Activated naive CD8-positive, alpha-beta T cell treated with anti-CD3 and anti-CD28 coated beads for 36 hours (primary cell): Measurements from ENCODE around the gene LIMS4. TPM values are rescaled to one million over a fixed set of nuclear protein-coding genes. Genes with fewer than 3 reads are reported as not detected.
"Not testable (repeated sequence)": the region's sequence is repeated elsewhere in the genome, so short reads cannot be mapped to it uniquely, and the experiment has no call there.

Experiments used
- DNase-seq: peaks from one replicate; pipeline ENCODE4 v3.0.0; 2021
- H3K27ac Mint-ChIP-seq: one replicate; pipeline ENCODE4 v1.8.0; 2022; ENCODE audit warnings: mild to moderate bottlenecking, moderate library complexity, mixed read lengths
- H3K27me3 Mint-ChIP-seq: one replicate; pipeline ENCODE4 v1.8.0; 2022; ENCODE audit warnings: mild to moderate bottlenecking, mixed read lengths
- H3K36me3 Mint-ChIP-seq: one replicate; pipeline ENCODE4 v1.8.0; 2021; ENCODE audit warnings: mild to moderate bottlenecking, mixed read lengths
- H3K4me1 Mint-ChIP-seq: one replicate; pipeline ENCODE4 v1.8.0; 2021; ENCODE audit warnings: mixed read lengths
- H3K4me3 Mint-ChIP-seq: one replicate; pipeline ENCODE4 v1.8.0; 2022; ENCODE audit warnings: mild to moderate bottlenecking, moderate library complexity, mixed read lengths
- H3K9me3 Mint-ChIP-seq: one replicate; pipeline ENCODE4 v1.8.0; 2022; ENCODE audit warnings: mixed read lengths
- total RNA-seq, 2 experiments: library from RNA; stranded (reverse); gene quantifications; one replicate each; pipeline ENCODE4 v1.2.3, GENCODE V29; 2021

Gene LIMS4
- total RNA-seq, 2 experiments from 2014 or later = 0.48 to 0.82 TPM

DNA sequence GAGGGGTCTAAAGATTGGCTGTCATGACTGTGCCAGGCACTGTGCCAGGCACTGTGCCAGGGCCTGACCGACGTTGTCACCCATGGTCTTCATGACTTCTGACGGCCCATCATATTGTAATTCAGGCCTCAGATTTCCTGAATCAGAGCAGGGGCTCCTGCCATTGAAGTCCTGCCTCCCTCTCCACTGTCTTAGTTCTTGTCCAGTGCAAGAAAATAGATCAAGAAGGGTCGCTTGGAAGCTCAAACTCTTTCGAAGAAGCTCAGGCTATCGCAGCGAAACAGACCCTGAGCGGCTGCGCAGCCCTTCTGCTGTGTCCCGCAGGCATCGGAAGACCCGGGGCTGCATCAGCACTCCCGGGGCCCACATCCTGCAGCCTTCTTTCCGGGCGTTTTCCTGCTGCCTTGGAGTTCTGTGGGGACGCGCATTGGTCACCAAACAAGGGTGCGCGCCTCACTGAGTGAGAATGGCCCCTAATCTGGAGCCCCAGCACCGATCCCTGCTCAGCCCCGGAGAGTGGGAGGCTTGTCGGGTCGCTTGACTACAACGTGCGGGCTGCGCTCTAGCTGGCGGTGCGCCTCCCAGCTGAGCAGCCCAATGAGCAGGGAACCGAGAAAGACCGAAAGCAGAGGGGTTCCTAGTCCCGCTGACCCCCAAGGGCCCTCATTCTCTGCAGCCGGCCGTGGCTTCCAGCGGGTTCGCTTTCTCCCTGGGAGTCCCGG lies 49.6 kb downstream of the LIMS4 start:
- not testable (repeated sequence) for DNase-seq, H3K9me3 Mint-ChIP-seq, H3K27me3 Mint-ChIP-seq, H3K4me3 Mint-ChIP-seq, H3K27ac Mint-ChIP-seq, H3K36me3 Mint-ChIP-seq, H3K4me1 Mint-ChIP-seq

DNA sequence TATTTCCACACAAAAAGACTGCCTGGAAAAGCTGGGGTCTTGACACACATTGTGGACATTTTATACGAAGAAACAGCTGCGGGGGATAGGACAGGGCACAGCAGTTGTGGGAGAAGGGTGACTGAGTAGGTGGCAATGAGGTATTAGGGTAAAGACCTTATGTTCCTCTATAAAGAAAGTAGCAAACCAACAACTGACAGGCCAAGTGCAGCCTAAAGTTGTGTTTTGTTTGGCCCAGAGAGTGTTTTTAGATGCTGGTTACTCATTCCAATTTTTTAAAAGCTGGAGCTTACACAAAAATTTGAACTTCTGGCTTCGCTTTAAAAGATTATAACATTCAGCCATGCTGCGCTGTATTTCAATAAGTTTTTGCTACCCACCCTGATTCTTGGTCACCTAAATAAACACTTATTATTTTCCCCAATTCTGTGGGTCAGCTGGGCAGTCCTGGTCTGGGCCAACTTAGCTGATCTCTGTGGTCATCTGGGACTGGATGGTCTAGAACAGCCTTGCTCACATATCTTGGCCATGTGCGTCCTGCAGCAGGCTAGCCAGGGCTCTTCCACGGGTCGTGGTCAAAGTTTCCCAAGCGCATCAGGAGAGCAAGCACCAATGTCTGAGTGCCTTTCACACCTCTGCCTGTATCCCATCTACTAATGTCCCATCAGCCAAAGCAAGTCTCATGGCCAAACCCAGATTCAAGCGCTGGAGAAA lies 51.8 kb downstream of the LIMS4 start:
- H3K9me3 Mint-ChIP-seq, H3K27me3 Mint-ChIP-seq, H3K4me3 Mint-ChIP-seq, H3K27ac Mint-ChIP-seq, H3K36me3 Mint-ChIP-seq, DNase-seq, H3K4me1 Mint-ChIP-seq: not testable (repeated sequence)

DNA sequence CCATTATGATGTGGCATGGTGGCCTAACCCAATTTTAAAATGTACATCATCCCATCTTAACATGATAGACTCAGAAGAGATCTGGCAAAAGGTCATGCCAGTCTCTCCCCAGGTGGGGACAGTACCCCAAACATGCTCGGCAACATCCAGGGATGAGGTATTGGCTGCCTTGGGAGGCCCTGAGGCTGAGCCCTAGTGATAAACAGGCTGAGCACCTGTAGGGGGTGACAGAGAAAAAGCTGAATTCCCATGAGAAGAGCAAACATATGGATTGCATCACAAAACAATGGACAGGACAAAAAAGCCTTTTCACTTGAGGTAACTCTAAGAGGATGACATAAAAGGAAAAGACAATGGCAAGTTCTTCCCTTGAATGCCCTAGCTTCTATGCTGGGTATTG lies 65.5 kb downstream of the LIMS4 start:
- not testable (repeated sequence) for H3K27ac Mint-ChIP-seq, DNase-seq, H3K27me3 Mint-ChIP-seq, H3K4me1 Mint-ChIP-seq, H3K9me3 Mint-ChIP-seq, H3K36me3 Mint-ChIP-seq, H3K4me3 Mint-ChIP-seq

DNA sequence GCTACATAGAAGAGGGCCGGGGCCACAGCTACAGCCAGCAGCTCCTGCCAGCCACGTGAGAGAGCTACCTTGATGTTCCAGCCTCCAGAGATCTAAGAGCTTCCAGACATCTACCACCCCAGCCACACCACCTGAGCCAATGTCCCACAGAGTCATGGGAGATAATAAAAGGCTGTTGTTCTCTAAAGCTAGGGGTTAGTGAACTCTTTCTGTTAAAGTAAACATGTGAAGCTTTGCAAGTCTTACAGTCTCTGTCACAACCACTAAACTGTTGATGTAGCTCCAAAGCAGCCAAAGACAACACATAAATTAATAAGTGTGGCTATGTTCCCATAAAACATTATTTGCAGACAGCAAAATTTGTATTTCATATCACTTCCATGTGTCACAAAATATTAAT lies 67.6 kb downstream of the LIMS4 start:
- H3K4me3 Mint-ChIP-seq, H3K36me3 Mint-ChIP-seq, H3K9me3 Mint-ChIP-seq, DNase-seq, H3K27ac Mint-ChIP-seq, H3K27me3 Mint-ChIP-seq, H3K4me1 Mint-ChIP-seq: not testable (repeated sequence)

DNA sequence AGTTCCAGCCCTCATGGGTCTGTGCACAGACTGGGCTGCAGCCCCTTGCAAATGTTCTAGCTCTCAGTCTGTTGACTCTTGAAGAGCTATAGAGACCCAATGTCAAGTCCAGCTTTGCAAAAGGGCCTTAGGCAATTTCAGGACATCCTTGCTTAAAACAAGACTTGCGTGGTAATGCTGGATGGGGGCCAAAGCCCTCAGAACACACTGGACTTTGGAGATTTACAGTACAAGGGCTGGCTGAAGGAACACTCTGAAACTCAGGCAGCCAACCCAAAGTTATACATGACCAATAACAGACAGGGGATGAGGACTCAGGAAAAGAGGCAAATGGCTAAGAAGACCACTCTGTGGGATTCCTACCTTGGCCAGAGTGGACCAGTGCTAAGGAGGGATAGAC lies 68.4 kb downstream of the LIMS4 start:
- not testable (repeated sequence) for H3K36me3 Mint-ChIP-seq, H3K9me3 Mint-ChIP-seq, H3K4me1 Mint-ChIP-seq, H3K4me3 Mint-ChIP-seq, H3K27me3 Mint-ChIP-seq, DNase-seq, H3K27ac Mint-ChIP-seq

DNA sequence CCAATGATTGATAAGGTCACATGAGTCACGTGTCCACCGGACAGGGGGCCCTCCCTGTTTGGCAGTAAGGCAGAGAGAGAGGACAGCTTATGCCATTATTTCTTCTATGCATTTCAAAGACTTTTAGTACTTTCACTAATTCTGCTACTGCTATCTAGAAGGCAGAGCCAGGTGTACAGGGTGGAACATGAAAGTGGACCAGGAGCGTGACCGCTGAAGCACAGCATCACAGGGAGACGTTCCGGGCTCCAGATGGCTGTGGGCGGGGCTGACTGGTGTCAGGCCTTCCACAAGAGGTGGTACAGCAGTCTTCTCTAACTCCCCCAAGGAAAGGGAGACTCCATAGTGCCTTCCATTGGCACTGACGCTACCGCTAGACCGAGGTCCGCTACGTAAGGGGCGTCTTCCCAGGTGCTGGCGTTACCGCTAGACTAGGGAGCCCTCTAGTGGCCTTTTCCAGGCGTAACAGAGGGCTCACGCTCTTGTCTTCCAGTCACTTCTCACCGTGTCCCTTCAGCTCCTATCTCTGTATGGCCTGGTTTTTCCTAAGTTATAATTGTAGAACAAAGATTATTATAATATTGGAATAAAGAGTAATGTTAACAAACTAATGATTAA lies 71.5 kb downstream of the LIMS4 start:
- not testable (repeated sequence) for H3K9me3 Mint-ChIP-seq, H3K4me1 Mint-ChIP-seq, H3K27me3 Mint-ChIP-seq, H3K36me3 Mint-ChIP-seq, DNase-seq, H3K27ac Mint-ChIP-seq, H3K4me3 Mint-ChIP-seq

DNA sequence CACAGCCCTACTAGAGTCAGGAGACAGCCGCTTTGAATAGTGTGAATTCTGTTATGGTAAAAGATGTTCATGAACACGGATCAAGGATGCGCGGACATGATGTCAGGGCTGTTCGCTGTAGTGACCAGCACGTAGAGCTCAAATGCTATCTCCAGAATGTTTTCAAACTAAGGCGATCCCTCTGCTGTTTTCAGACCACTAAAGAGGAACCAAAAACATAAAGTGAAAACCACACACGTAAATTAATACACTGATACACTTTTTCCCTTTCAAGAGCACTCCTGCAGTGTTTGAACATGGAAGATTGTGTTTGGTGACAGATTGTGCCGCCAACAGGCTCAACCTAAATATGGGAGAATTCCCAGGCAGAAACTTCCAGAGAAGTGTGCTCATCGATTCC lies 73.2 kb downstream of the LIMS4 start:
- H3K27me3 Mint-ChIP-seq, H3K4me1 Mint-ChIP-seq, DNase-seq, H3K4me3 Mint-ChIP-seq, H3K36me3 Mint-ChIP-seq, H3K9me3 Mint-ChIP-seq, H3K27ac Mint-ChIP-seq: not testable (repeated sequence)

DNA sequence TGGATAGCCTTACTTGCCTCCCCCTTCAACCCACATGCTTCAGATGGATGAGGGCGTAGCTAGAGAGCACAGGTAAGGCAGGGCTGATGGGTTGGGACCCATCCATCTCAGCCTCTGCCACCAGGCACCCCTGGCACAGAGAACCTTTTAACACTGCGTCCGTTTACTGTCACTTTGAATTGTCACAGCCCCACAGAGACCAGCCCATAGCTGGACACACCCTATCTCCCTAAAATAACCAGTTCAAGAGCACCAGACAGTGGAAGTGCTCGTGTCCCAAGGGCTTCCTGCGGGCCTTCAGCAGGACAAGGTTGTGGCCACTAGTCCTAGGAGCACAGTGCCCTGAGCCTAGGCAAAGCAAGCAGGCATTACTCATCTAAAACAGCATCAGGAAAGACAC lies 76.6 kb downstream of the LIMS4 start:
- H3K36me3 Mint-ChIP-seq, H3K9me3 Mint-ChIP-seq, H3K27me3 Mint-ChIP-seq, H3K4me1 Mint-ChIP-seq, H3K27ac Mint-ChIP-seq, H3K4me3 Mint-ChIP-seq, DNase-seq: not testable (repeated sequence)

Other genes with a start within 250 kb of the LIMS4 start
- gene RGPD6, start 104.4 kb upstream of the LIMS4 start, total RNA-seq = 10 to 100 TPM; 14.9 to 16.6 TPM
- 10 to 100 TPM; 75.5 to 80.4 TPM for gene BUB1, start 205.2 kb upstream of the LIMS4 start, total RNA-seq